B cell (primary cell): Measurements from ENCODE around the gene U2AF2. TPM values are rescaled to one million over a fixed set of nuclear protein-coding genes. Genes with fewer than 3 reads are reported as not detected.

Experiments
- ATAC-seq: fragments of 200-7000 bp; cut with Tn5 transposase; one replicate; pipeline ENCODE4 v1.10.0; 2021; ENCODE audit warnings: low read depth, mild to moderate bottlenecking, moderate number of reproducible peaks, moderate library complexity
- CTCF ChIA-PET: fragments of 350-600 bp; sonication (Branson Sonifier 250); formaldehyde crosslinking; loops from one replicate; lab custom pipeline; 2021; ENCODE audit warnings: antibody characterized with exemption, inconsistent platforms; lab: Charles Lee
- POLR2A ChIA-PET: fragments of 350-600 bp; sonication (Branson Sonifier 250); formaldehyde crosslinking; loops from one replicate; lab custom pipeline; 2021; ENCODE audit warnings: antibody characterized with exemption; lab: Charles Lee
- DNase-seq: peaks from one replicate; pipeline ENCODE4 v3.0.0; 2013
- H2AFZ ChIP-seq: 2 replicates; pipeline ENCODE4 v1.6.1; 2012; ENCODE audit warnings: mild to moderate bottlenecking, low read depth, low read length; ENCODE audit not compliant: insufficient read depth, poor library complexity, severe bottlenecking
- H3K27ac ChIP-seq, 2 donors: 1 replicate in 1 of 2; 2 replicates in 1 of 2; pipeline ENCODE4 v1.5.1; 2012 to 2013; ENCODE audit warnings: low read length in 2 of 2, mild to moderate bottlenecking in 2 of 2, moderate library complexity in 1 of 2
- H3K27me3 ChIP-seq, 4 experiments: fragments of 200-600 bp in 1 of 4; sonication (generic) in 1 of 4; replicated peaks in 1 of 4; 1 replicate in 2 of 4; 2 replicates in 2 of 4; pipeline versions ENCODE4 v1.6.1 to v1.7.0; 2013 to 2016; ENCODE audit warnings: low read length in 3 of 4, mild to moderate bottlenecking in 2 of 4, mixed read lengths in 1 of 4, moderate library complexity in 1 of 4; ENCODE audit not compliant: insufficient read depth in 4 of 4, control insufficient read depth in 3 of 4; ENCODE audit errors: control extremely low read depth in 1 of 4
- H3K36me3 ChIP-seq, 2 experiments: replicated peaks in 1 of 2; 1 replicate in 1 of 2; 2 replicates in 1 of 2; pipeline versions ENCODE4 v1.6.1 to v1.7.1; 2013; ENCODE audit warnings: low read length in 1 of 2; ENCODE audit not compliant: insufficient read depth in 2 of 2, control insufficient read depth in 1 of 2; ENCODE audit errors: control extremely low read depth in 1 of 2, extremely low read depth in 1 of 2
- H3K4me1 ChIP-seq, 2 donors: fragments of 200-600 bp in 1 of 2; sonication (generic) in 1 of 2; 1 replicate in 1 of 2; 2 replicates in 1 of 2; pipeline versions ENCODE4 v1.5.1 to v1.6.1; 2013 to 2017; ENCODE audit warnings: low read length in 2 of 2; ENCODE audit not compliant: control insufficient read depth in 2 of 2, insufficient read depth in 2 of 2
- H3K4me2 ChIP-seq: replicated peaks from 2 replicates; pipeline ENCODE3; 2012; ENCODE audit warnings: mild to moderate bottlenecking, low read depth, low read length; ENCODE audit not compliant: poor library complexity, severe bottlenecking
- H3K4me3 ChIP-seq, 5 experiments: fragments of 200-600 bp in 1 of 5; sonication (generic) in 1 of 5; 1 replicate in 3 of 5; 2 replicates in 2 of 5; pipeline versions ENCODE4 v1.5.1 to v1.7.0; 2011 to 2016; ENCODE audit warnings: low read length in 4 of 5, mild to moderate bottlenecking in 4 of 5, low read depth in 2 of 5, control low read depth in 1 of 5, moderate library complexity in 1 of 5; ENCODE audit not compliant: insufficient read depth in 1 of 5; ENCODE audit errors: control extremely low read depth in 1 of 5, extremely low read depth in 1 of 5
- H3K79me2 ChIP-seq: fragments of 200-600 bp; sonication (generic); one replicate; pipeline ENCODE4 v1.6.0; 2016; ENCODE audit warnings: low read length; ENCODE audit not compliant: control insufficient read depth, insufficient read depth
- H3K9ac ChIP-seq: fragments of 200-600 bp; sonication (generic); 2 replicates; pipeline ENCODE4 v1.6.1; 2017; ENCODE audit warnings: mild to moderate bottlenecking, low read length, moderate library complexity
- H3K9me3 ChIP-seq, 3 donors: one replicate each; pipeline versions ENCODE4 v1.6.1 to v1.7.1; 2013; ENCODE audit warnings: low read length in 2 of 3; ENCODE audit not compliant: control insufficient read depth in 2 of 3, insufficient read depth in 1 of 3; ENCODE audit errors: control extremely low read depth in 1 of 3
- H4K20me1 ChIP-seq: 2 replicates; pipeline ENCODE4 v1.6.0; 2012; ENCODE audit warnings: mild to moderate bottlenecking, low read length; ENCODE audit not compliant: insufficient read depth, control insufficient read depth, poor library complexity, severe bottlenecking
- H3K27ac Mint-ChIP-seq: one replicate; pipeline ENCODE4 v1.8.0; 2021; ENCODE audit warnings: mixed read lengths
- H3K27me3 Mint-ChIP-seq: one replicate; pipeline ENCODE4 v1.8.0; 2021; ENCODE audit warnings: mixed read lengths
- H3K4me1 Mint-ChIP-seq: one replicate; pipeline ENCODE4 v1.8.0; 2021; ENCODE audit warnings: mixed read lengths
- H3K4me3 Mint-ChIP-seq: one replicate; pipeline ENCODE4 v1.8.0; 2021; ENCODE audit warnings: mixed read lengths
- H3K9me3 Mint-ChIP-seq: one replicate; pipeline ENCODE4 v1.8.0; 2022; ENCODE audit warnings: mixed read lengths; ENCODE audit not compliant: insufficient read depth
- EZH2 ChIP-seq: IDR thresholded peaks from 2 replicates; pipeline ENCODE4 v1.6.1; 2012; ENCODE audit warnings: borderline replicate concordance, low read depth, mild to moderate bottlenecking, moderate library complexity, low read length; ENCODE audit not compliant: insufficient read depth, poor library complexity, severe bottlenecking
- WGBS: methylation state at CpG from one replicate; pipeline ENCODE4 v1.1.5; 2013; ENCODE audit warnings: missing lambda C conversion rate; ENCODE audit not compliant: insufficient coverage; 5-methylcytosine and 5-hydroxymethylcytosine counted together
- intact Hi-C: fragments of 100-400 bp; cut with micrococcal nuclease; formaldehyde crosslinking; loops from one replicate; pipeline ENCODE4 v1.10.0; 2022
- polyA minus RNA-seq: library from RNA; depleted of rRNA, polyadenylated mRNA; stranded (reverse); fragments of >200 nt; gene quantifications from 2 replicates; pipeline ENCODE4 v1.2.3, GENCODE V29; 2012
- polyA plus RNA-seq: library from polyadenylated mRNA; depleted of rRNA; stranded (reverse); fragments of >200 nt; gene quantifications from 2 replicates; pipeline ENCODE4 v1.2.3, GENCODE V29; 2012
- total RNA-seq, 2 donors: library from RNA; stranded (reverse); fragments of 120-200 nt in 1 of 2; gene quantifications; 1 replicate in 1 of 2; 2 replicates in 1 of 2; pipeline versions ENCODE4 v1.2.3 to v1.2.4, GENCODE V29; 2013 to 2022
- TF ChIP-seq, protein P1 (sequence below): fragments of 200-600 bp; IDR thresholded peaks from one replicate; pipeline ENCODE4 v1.8.0; 2022; ENCODE audit warnings: antibody characterized with exemption, mild to moderate bottlenecking

U2AF2 gene
- total RNA-seq (275 and 278 TPM in 2 replicates), polyA plus RNA-seq (275 and 300 TPM in 2 replicates), polyA minus RNA-seq (155 and 254 TPM in 2 replicates)
- total RNA-seq (2013) = 122 TPM

DNA sequence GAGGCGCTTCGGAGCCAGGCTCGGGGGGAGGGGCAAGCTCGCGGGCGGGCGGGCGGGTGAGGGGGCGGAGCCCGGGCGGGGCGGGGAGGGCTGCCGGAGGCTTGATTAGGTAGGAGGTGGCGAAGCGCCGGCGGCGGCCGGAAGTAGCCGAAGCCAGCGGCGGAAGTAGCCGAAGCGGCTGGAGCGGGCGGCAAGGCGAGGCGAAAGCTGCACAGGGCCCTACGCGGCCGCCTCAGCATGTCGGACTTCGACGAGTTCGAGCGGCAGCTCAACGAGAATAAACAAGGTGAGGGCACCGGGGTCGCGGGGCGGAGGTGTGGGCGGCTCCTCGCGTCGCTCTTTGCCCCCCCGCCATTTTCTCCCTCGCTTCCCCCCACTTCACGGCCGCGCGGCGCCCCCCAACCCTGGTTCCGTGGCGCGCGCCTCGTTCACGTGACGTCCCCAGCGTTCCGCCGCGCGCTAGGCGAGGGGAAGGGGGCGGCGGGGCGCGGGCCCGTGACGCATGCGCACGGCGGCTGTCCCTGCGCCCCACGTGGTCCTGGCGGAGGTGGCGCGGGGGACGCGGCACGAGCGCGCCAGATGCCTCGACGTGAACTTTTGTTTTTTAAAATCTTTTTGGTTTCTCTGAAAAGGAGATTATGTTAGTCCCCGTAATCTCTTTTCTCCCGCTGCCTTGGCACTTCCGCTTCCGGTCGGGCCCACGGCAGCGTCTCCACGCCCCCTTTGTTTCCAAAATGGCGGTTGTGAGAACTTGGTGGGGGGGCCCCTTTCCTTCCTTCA lies at the start of gene U2AF2:
TSS of gene U2AF2 (plus strand) at position 168 of the 780 bp plus-strand sequence. CDS start at position 238, 70 bp downstream.
- peaks cover 37 to 51% of the 10 kb centered on the region in 2 donors for H3K4me1 ChIP-seq
- peaks cover 53% of the 10 kb centered on the region for H3K79me2 ChIP-seq
- POLR2A ChIA-PET = interaction anchor here (0.6 to 1.7 kb wide), 21 partner anchors 10 to 1518 kb away, joined by 3 to 17 read pairs (median 5); partner anchors contain the start of genes EPN1, FIZ1, MBOAT7 and ZNF524
- peak within 1 kb of the TSS; percentile 66 to 98 (median 92) for H3K4me3 ChIP-seq
- peak within 1 kb of the TSS; percentile 98 to 100 for H3K27ac ChIP-seq
- H3K4me3 Mint-ChIP-seq = peak within 1 kb of the TSS; percentile 93
- CTCF ChIA-PET = interaction anchor here (0.6 to 3.9 kb wide), 14 partner anchors 11 to 401 kb away, joined by 3 to 87 read pairs (median 5); partner anchors contain the start of genes FIZ1, ZNF524, ZNF580 and ZNF581
- no peaks in the 10 kb centered on the region for H3K27me3 Mint-ChIP-seq
- ATAC-seq (peak; percentile 48), DNase-seq (peak; percentile 93)
- peaks cover 56% of the 10 kb centered on the region for H3K4me1 Mint-ChIP-seq
- H4K20me1 ChIP-seq = peaks cover 47% of the 10 kb centered on the region
- H3K27me3 ChIP-seq = no peaks in the 10 kb centered on the region
- H3K9ac ChIP-seq = peak within 1 kb of the TSS; percentile 93
- peak within 1 kb of the TSS; percentile 85 for H2AFZ ChIP-seq
- H3K4me2 ChIP-seq = peak within 1 kb of the TSS; percentile 87
- intact Hi-C loops = loop anchor here (1.0 kb wide), 4 partner anchors 12 to 396 kb away; partner anchors contain the start of genes EPN1, PPP6R1, ZNF581 and ZNF865
- H3K9me3 ChIP-seq = no peaks in the 10 kb centered on the region
- under 1% methylated on average over 80 of the region's 95 CpGs for WGBS
- peaks cover 0 to 42% of the 10 kb centered on the region in 2 experiments for H3K36me3 ChIP-seq
- no peaks in the 10 kb centered on the region for H3K9me3 Mint-ChIP-seq
- H3K27ac Mint-ChIP-seq = peak within 1 kb of the TSS; percentile 96
- TF ChIP-seq, protein P1, sequence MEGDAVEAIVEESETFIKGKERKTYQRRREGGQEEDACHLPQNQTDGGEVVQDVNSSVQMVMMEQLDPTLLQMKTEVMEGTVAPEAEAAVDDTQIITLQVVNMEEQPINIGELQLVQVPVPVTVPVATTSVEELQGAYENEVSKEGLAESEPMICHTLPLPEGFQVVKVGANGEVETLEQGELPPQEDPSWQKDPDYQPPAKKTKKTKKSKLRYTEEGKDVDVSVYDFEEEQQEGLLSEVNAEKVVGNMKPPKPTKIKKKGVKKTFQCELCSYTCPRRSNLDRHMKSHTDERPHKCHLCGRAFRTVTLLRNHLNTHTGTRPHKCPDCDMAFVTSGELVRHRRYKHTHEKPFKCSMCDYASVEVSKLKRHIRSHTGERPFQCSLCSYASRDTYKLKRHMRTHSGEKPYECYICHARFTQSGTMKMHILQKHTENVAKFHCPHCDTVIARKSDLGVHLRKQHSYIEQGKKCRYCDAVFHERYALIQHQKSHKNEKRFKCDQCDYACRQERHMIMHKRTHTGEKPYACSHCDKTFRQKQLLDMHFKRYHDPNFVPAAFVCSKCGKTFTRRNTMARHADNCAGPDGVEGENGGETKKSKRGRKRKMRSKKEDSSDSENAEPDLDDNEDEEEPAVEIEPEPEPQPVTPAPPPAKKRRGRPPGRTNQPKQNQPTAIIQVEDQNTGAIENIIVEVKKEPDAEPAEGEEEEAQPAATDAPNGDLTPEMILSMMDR = no peak
- TF ChIP-seq EZH2 = no peak
